Stimulated activated CD8-positive, alpha-beta memory T cell treated with anti-CD3 and anti-CD28 coated beads, Interleukin-15, amount 100 ng/mL, for 4 hours (primary cell): ENCODE measurements around the gene PPP1R7.

ENCODE experiments used
- DNase-seq, 2 donors: peaks; one replicate each; pipeline ENCODE4 v3.0.0-alpha.2; 2020; ENCODE audit warnings: low read depth in 2 of 2

Gene PPP1R7

DNA sequence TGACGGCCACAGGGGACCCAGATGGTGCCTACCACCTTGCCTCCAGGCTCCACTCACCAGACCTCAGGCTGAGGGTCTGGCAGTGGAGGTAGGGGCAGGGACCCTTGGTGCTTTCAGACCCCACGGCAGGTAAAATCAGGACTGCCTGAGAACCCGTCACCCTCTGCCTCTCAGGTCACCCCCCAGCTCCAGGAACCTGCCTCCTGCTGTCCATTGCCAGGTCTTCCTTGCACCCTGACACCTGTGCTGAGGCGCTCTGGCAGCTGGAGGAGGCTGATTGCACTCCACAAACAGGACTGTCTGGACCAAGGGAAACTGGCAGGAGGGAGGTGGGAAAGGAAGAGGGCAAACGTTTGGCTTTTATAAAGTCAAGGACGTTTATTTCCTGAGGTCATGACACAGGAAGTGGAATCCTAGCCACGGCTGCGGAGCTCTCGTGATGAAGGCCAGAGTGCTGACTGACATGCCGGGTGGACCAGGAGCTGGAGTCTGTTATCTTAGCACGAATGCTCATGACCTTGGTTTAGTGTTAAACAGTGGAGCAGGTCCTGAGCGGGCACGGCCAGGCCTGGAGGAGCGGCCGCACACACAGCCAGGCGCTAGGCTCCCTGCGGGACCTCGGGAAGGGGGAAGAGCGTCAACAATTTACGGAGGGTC lies 78.7 kb downstream of the PPP1R7 start:
- DNase-seq = no peak

DNA sequence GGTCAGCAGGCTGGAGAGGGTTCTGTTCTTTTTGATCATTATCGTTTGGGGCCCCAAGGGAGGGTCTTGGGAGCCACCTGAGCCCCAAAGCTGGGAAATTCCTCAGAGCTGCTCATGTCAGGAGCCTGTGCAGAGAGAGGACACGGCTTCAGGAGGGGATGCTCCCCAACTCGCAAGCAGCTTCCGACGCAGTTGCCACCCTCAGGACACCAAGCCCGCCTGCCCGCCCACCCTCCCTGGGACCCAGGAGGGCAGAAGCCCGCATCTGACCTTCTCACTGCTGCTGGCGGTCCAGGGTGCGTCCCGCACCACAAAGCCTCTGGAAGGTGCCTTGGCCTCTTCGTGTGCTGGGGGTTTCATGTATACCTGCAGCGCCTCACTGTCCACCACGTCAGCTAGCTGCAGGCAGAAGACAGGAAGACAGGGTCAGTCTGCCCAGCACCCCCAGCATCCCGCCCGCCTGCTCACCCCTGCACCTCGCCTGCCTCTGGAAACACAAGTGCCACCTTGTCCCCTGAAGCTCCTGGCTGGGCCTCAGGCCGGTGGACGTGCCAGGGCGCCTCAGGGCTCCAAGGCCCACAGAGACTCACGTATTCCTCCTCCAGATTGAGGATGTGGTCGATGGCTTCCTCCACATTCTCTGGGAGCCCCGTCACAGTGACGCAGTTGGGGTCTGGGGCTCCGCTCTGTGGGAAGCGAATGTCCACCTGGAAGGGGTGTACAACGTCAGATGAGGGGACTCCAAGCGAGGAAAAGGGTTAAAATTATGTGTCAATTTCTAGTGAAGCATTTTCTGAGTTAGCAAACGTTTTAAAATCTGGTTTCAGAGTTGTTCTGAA lies 79.5 kb downstream of the PPP1R7 start:
- DNase-seq = no peak

DNA sequence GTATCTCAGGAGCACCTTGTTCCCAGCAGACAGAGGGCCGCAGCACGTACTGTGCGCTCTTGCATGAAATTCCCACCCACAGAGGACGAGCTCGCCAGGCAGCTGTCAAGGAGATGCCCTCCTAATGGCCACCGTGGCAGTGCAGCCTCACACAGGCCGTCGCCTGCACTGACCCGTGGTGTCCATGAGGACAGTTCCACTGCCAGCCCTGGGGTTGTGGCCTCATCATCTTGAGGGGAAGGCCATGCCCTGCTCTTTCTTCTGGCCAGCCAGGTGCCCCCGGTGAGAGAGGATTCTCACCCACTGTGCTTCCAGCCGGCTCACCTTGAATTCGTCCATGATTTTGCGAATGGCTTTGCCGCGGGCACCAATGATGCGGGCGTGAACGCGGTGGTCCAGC lies 80.2 kb downstream of the PPP1R7 start:
- no peak for DNase-seq

DNA sequence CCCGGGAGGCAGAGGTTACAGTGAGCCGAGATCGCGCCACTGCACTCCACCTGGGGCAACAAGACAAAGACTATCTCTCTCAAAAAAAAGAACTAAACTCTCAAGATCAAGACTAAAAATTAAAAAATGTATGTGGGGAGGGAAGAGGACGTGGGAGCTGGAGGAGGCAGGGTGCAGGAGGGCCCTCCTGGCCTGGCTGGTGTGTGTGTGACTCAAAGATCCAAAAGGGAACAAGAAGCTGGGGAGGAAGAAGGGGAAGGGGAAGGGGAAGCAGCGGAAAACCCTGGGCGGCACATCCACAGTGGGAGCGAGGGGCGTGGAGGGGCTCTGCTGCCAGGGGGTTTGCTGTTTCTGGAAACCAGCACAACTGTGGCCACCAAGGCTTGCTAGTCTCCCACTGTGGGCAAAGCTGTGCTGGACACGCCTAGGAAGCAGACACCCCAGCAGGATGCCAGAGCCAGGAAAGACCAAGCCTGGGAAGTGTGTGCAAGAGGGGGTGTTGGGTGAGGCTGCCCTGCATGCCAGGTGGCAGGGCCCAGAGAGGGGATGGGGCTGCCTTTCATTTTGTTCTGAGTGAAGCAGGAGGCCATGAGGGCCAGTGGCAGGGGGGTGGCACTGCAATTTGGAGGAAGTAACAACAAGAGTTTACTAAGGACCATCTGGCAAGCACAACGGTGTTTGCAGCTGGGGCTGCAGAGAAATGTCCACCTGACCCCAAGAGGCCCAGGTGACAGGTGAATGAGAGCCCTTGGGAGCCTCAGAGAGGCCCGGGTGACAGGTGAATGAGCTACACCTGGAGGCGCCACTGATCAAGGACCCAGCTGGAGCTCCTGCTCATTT lies 82.7 kb downstream of the PPP1R7 start:
- no peak for DNase-seq
